Rectal smooth muscle tissue (tissue), 1 donor: ENCODE results near the gene ZMPSTE24.
"Not testable (repeated sequence)": the region's sequence is repeated elsewhere in the genome, so short reads cannot be mapped to it uniquely, and the experiment has no call there.

ENCODE experiments used
- H3K27ac ChIP-seq: one replicate; pipeline ENCODE4 v1.7.0; 2013; ENCODE audit warnings: low read depth, low read length, inconsistent platforms
- H3K27me3 ChIP-seq: one replicate; pipeline ENCODE4 v1.7.0; 2013; ENCODE audit warnings: low read length; ENCODE audit not compliant: control insufficient read depth, insufficient read depth
- H3K36me3 ChIP-seq: one replicate; pipeline ENCODE4 v1.7.0; 2013; ENCODE audit warnings: low read length; ENCODE audit not compliant: control insufficient read depth, insufficient read depth
- H3K4me1 ChIP-seq: one replicate; pipeline ENCODE4 v1.7.0; 2013; ENCODE audit warnings: low read length; ENCODE audit not compliant: control insufficient read depth, insufficient read depth
- H3K4me3 ChIP-seq: one replicate; pipeline ENCODE4 v1.7.0; 2013; ENCODE audit warnings: low read length
- H3K9ac ChIP-seq: one replicate; pipeline ENCODE4 v1.7.0; 2013; ENCODE audit warnings: low read length

Gene ZMPSTE24

GRCh38 chr1:40257688-40258444 is at the start of gene ZMPSTE24:
Gene ZMPSTE24 (plus strand): TSS chr1:40258236. CDS start chr1:40258272, 36 bp downstream.
- peaks cover 11% of the 10 kb centered on the region for H3K4me1 ChIP-seq
- H3K9ac ChIP-seq, result peak within 1 kb of the TSS; percentile 91
- H3K36me3 ChIP-seq, result peaks cover 13% of the 10 kb centered on the region
- H3K4me3 ChIP-seq, result peak within 1 kb of the TSS; percentile 86
- peak within 1 kb of the TSS; percentile 94 for H3K27ac ChIP-seq
- H3K27me3 ChIP-seq, result no peaks in the 10 kb centered on the region

GRCh38 chr1:40210511-40211204 is 47.4 kb upstream of the ZMPSTE24 start:
- no peaks in the 10 kb centered on the region for H3K27me3 ChIP-seq
- H3K9ac ChIP-seq, result no peak overlapping the region
- peaks cover 10% of the 10 kb centered on the region for H3K36me3 ChIP-seq
- no peak overlapping the region for H3K4me3 ChIP-seq
- H3K4me1 ChIP-seq, result no peaks in the 10 kb centered on the region
- no peak overlapping the region for H3K27ac ChIP-seq

- no peaks in the 10 kb centered on the region for H3K4me1 ChIP-seq
- no peaks in the 10 kb centered on the region for H3K27me3 ChIP-seq
- no peak overlapping the region for H3K9ac ChIP-seq
- H3K4me3 ChIP-seq, result no peak overlapping the region
- no peaks in the 10 kb centered on the region for H3K36me3 ChIP-seq
- H3K27ac ChIP-seq, result no peak overlapping the region
Observed at GRCh38 chr1:40218333-40218732, 39.7 kb upstream of the ZMPSTE24 start.

- H3K36me3 ChIP-seq, H3K27me3 ChIP-seq, H3K9ac ChIP-seq, H3K27ac ChIP-seq, H3K4me1 ChIP-seq, H3K4me3 ChIP-seq: not testable (repeated sequence)
Observed at GRCh38 chr1:40221471-40221905, 36.5 kb upstream of the ZMPSTE24 start.

GRCh38 chr1:40221977-40222772 is 35.9 kb upstream of the ZMPSTE24 start:
- H3K27ac ChIP-seq, result no peak overlapping the region
- no peaks in the 10 kb centered on the region for H3K4me1 ChIP-seq
- H3K9ac ChIP-seq, result no peak overlapping the region
- no peak overlapping the region for H3K4me3 ChIP-seq
- no peaks in the 10 kb centered on the region for H3K27me3 ChIP-seq
- H3K36me3 ChIP-seq, result no peaks in the 10 kb centered on the region

GRCh38 chr1:40224040-40224439 is 34.0 kb upstream of the ZMPSTE24 start:
- H3K36me3 ChIP-seq, result no peaks in the 10 kb centered on the region
- H3K27ac ChIP-seq, result no peak overlapping the region
- no peak overlapping the region for H3K9ac ChIP-seq
- no peak overlapping the region for H3K4me3 ChIP-seq
- H3K4me1 ChIP-seq, result no peaks in the 10 kb centered on the region
- H3K27me3 ChIP-seq, result no peaks in the 10 kb centered on the region

- Histone ChIP-seq H3K36me3 (no peaks in the 10 kb centered on the region), H3K4me3 (no peak overlapping the region), H3K9ac (no peak overlapping the region), H3K27ac (no peak overlapping the region), H3K27me3 (no peaks in the 10 kb centered on the region), H3K4me1 (no peaks in the 10 kb centered on the region)
Observed at GRCh38 chr1:40226192-40226591, 31.8 kb upstream of the ZMPSTE24 start.

GRCh38 chr1:40232444-40232843 is 25.6 kb upstream of the ZMPSTE24 start:
- Histone ChIP-seq H3K9ac (no peak overlapping the region), H3K4me1 (no peaks in the 10 kb centered on the region), H3K4me3 (no peak overlapping the region), H3K36me3 (peaks cover 15% of the 10 kb centered on the region), H3K27me3 (no peaks in the 10 kb centered on the region), H3K27ac (no peak overlapping the region)

GRCh38 chr1:40239626-40240025 is 18.4 kb upstream of the ZMPSTE24 start:
- H3K36me3 ChIP-seq, result peaks cover 7% of the 10 kb centered on the region

GRCh38 chr1:40240390-40240789 is 17.6 kb upstream of the ZMPSTE24 start:
- Histone ChIP-seq H3K27me3 (no peaks in the 10 kb centered on the region), H3K4me1 (no peaks in the 10 kb centered on the region), H3K9ac (no peak overlapping the region), H3K36me3 (peaks cover 7% of the 10 kb centered on the region), H3K4me3 (no peak overlapping the region), H3K27ac (no peak overlapping the region)

More at GRCh38 chr1:40239626-40240025, 18.4 kb upstream of the ZMPSTE24 start:
- Histone ChIP-seq H3K9ac (no peak overlapping the region), H3K4me1 (no peaks in the 10 kb centered on the region), H3K4me3 (no peak overlapping the region), H3K27me3 (no peaks in the 10 kb centered on the region), H3K27ac (no peak overlapping the region)

- no peak overlapping the region for H3K27ac ChIP-seq
Observed at GRCh38 chr1:40241362-40241761, 16.7 kb upstream of the ZMPSTE24 start.

GRCh38 chr1:40243351-40243750 is 14.7 kb upstream of the ZMPSTE24 start:
- Histone ChIP-seq H3K27me3 (no peaks in the 10 kb centered on the region), H3K4me3 (no peak overlapping the region), H3K4me1 (no peaks in the 10 kb centered on the region), H3K27ac (no peak overlapping the region), H3K9ac (no peak overlapping the region), H3K36me3 (no peaks in the 10 kb centered on the region)

More at GRCh38 chr1:40241362-40241761, 16.7 kb upstream of the ZMPSTE24 start:
- no peak overlapping the region for H3K9ac ChIP-seq
- no peaks in the 10 kb centered on the region for H3K27me3 ChIP-seq
- no peak overlapping the region for H3K4me3 ChIP-seq
- H3K36me3 ChIP-seq, result peaks cover 7% of the 10 kb centered on the region
- H3K4me1 ChIP-seq, result no peaks in the 10 kb centered on the region
